Measurements from ENCODE around the gene IGSF22. TPM values are rescaled to one million over a fixed set of nuclear protein-coding genes. Genes with fewer than 3 reads are reported as not detected.
"Not testable (repeated sequence)": the region's sequence is repeated elsewhere in the genome, so short reads cannot be mapped to it uniquely, and the experiment has no call there.

Gene IGSF22
- total and polyA plus RNA-seq, 9 donors = 0.11 to 1.5 (median 1.0) TPM; not detected in 1

DNA sequence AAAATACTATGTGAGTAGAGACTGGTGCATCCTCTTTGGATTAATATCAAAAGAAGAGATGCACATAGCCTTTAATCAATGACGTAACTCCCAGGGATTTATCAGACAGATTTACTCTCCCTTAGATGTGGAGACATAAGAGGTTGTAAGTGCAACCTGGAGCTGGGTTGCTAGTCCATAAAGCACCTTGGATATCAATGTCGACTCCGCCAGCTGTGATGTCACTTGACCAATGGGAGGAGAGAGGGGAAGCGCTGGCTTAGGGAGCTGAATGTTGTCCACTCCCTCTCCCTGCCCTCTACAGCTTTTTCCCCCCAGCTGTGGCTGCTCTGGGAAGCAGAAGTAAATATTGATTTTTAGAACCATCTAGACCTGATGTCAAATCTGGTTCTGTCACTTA, 56.3 kb downstream of the IGSF22 start:
- Histone ChIP-seq H3K4me1 (ENCODE audit: insufficient read depth) (no peaks in the 10 kb centered on the region), H3K36me3 (no peaks in the 10 kb centered on the region), H3K27me3 (no peaks in the 10 kb centered on the region), H3K9me3 (no peaks in the 10 kb centered on the region), H3K27ac (no peak overlapping the region), H3K4me3 (no peak overlapping the region)
- DNase-seq = no peak
- TF ChIP-seq POLR2A (IDR thresholded peaks at IDR 0.05) = no peak
- TF ChIP-seq CTCF (IDR thresholded peaks at IDR 0.05) = no peak
- TF ChIP-seq EP300 (IDR thresholded peaks at IDR 0.05) = no peak
- 71 to 76% (median 74%) methylated on average over 4 of the region's 4 CpGs for WGBS, 3 donors
- intact Hi-C loops (cut with DNase I) = no loop called here

DNA sequence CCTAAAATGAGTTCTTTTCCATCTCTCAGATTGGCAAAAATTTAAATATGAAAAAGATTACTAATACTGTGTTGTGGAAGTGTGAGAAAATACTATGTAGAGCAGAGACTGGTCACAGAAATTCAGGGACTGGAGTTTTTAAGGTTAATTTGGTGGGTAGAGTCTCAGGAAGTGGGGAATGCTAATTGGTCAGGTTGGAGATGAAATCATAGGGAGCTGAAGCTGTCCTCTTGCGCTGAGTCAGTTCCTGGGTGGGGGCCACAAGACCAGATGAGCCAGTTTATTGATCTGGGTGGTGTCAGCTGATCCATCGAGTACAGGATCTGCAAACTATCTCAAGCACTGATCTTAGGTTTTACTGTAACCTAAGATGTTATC, 56.8 kb downstream of the IGSF22 start:
- DNase-seq = no peak
- intact Hi-C loops (cut with DNase I) = no loop called here
- 33 to 52% (median 40%) methylated on average over 2 of the region's 2 CpGs for WGBS, 3 donors
- TF ChIP-seq POLR2A (IDR thresholded peaks at IDR 0.05) (no peak), EP300 (IDR thresholded peaks at IDR 0.05) (no peak), CTCF (IDR thresholded peaks at IDR 0.05) (no peak)
- no peaks in the 10 kb centered on the region for H3K4me1 ChIP-seq (ENCODE audit: insufficient read depth)
- no peaks in the 10 kb centered on the region for H3K36me3 ChIP-seq
- H3K27me3 ChIP-seq = no peaks in the 10 kb centered on the region
- H3K9me3 ChIP-seq = no peaks in the 10 kb centered on the region
- no peak overlapping the region for H3K4me3 ChIP-seq
- no peak overlapping the region for H3K27ac ChIP-seq

- Histone ChIP-seq H3K4me3 (no peak overlapping the region), H3K36me3 (no peaks in the 10 kb centered on the region), H3K4me1 (ENCODE audit: insufficient read depth) (no peaks in the 10 kb centered on the region), H3K27me3 (no peaks in the 10 kb centered on the region), H3K9me3 (no peaks in the 10 kb centered on the region), H3K27ac (no peak overlapping the region)
- TF ChIP-seq POLR2A (IDR thresholded peaks at IDR 0.05) (no peak), CTCF (IDR thresholded peaks at IDR 0.05) (no peak), EP300 (IDR thresholded peaks at IDR 0.05) (no peak)
- WGBS, 3 donors = 85 to 90% (median 87%) methylated on average over 4 of the region's 4 CpGs
- DNase-seq = no peak
- intact Hi-C loops (cut with DNase I) = no loop called here
These were observed 57.9 kb downstream of the IGSF22 start for GRCh38 chr11:18668131-18668530.

GRCh38 chr11:18665353-18665872, 60.6 kb downstream of the IGSF22 start:
- H3K27me3 ChIP-seq; H3K4me3 ChIP-seq; H3K36me3 ChIP-seq; H3K9me3 ChIP-seq; intact Hi-C loops (cut with DNase I); DNase-seq; H3K4me1 ChIP-seq (ENCODE audit: insufficient read depth); H3K27ac ChIP-seq: not testable (repeated sequence)
- WGBS, 3 donors = 83 to 88% (median 85%) methylated on average over 10 of the region's 10 CpGs

DNA sequence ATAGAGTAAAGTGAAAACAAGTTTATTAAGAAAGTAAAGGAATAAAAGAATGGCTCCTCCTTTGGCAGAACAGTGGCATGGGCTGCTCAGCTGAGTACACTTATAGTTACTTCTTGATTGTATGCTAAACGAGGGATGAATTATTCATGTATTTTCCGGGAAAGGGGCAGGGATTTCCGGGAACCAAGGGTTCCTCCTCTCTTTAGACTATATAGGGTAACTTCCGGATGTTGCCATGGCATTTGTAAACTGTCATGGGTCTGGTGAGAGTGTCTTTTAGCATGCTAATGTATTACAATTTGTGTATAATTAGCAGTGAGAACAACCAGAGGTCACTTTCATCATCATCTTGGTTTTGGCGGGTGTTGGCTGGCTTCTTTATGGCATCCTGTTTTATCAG, 68.3 kb downstream of the IGSF22 start:
- DNase-seq = no peak

More for the DNA sequence above, 68.3 kb downstream of the IGSF22 start:
- Histone ChIP-seq H3K27ac (no peak overlapping the region), H3K9me3 (peaks cover 0 to 6% of the 10 kb centered on the region in 2 donors), H3K4me3 (no peak overlapping the region), H3K36me3 (no peaks in the 10 kb centered on the region), H3K4me1 (ENCODE audit: insufficient read depth) (no peaks in the 10 kb centered on the region), H3K27me3 (no peaks in the 10 kb centered on the region)
- 87 to 91% (median 87%) methylated on average over 5 of the region's 5 CpGs for WGBS, 3 donors
- intact Hi-C loops (cut with DNase I) = no loop called here
- TF ChIP-seq POLR2A (IDR thresholded peaks at IDR 0.05) (no peak), EP300 (IDR thresholded peaks at IDR 0.05) (no peak), CTCF (IDR thresholded peaks at IDR 0.05) (no peak)

Other genes starting within 250 kb of the IGSF22 start
- gene TSG101, start 199.2 kb downstream of the IGSF22 start, total RNA-seq = 100 to 1,000 TPM in 1 of 7 donors, 10 to 100 TPM in 6; 36.2 to 105 (median 45.9) TPM
- gene TSG101, start 199.2 kb downstream of the IGSF22 start, polyA plus RNA-seq = 100 to 1,000 TPM in 1 of 2 donors, 10 to 100 TPM in 1; 52.0 to 129 TPM
- gene UEVLD, start 137.5 kb downstream of the IGSF22 start, total RNA-seq = 10 to 100 TPM; 14.9 to 22.9 (median 16.9) TPM
- 10 to 100 TPM in 1 of 2 donors, 1 to 10 TPM in 1; 7.0 to 12.3 TPM for gene UEVLD, start 137.5 kb downstream of the IGSF22 start, polyA plus RNA-seq
- 1 to 10 TPM in 5 of 7 donors, not detected in 2; 2.7 to 4.6 (median 3.6) TPM for gene MISFA, start 126.4 kb downstream of the IGSF22 start, total RNA-seq
- 1 to 10 TPM in 1 of 2 donors, under 1 TPM in 1; 0.79 to 2.5 TPM for gene MISFA, start 126.4 kb downstream of the IGSF22 start, polyA plus RNA-seq
- 10 to 100 TPM; 14.0 to 24.9 (median 19.0) TPM for gene SPTY2D1, start 91.8 kb downstream of the IGSF22 start, total RNA-seq
- 10 to 100 TPM in 1 of 2 donors, 1 to 10 TPM in 1; 8.2 to 25.2 TPM for gene SPTY2D1, start 91.8 kb downstream of the IGSF22 start, polyA plus RNA-seq
- gene TMEM86A, start 27.4 kb downstream of the IGSF22 start, total RNA-seq = 10 to 100 TPM in 5 of 7 donors, 1 to 10 TPM in 2; 8.4 to 18.2 (median 14.9) TPM
- 10 to 100 TPM; 10.2 to 11.5 TPM for gene TMEM86A, start 27.4 kb downstream of the IGSF22 start, polyA plus RNA-seq
- gene PTPN5, start 65.6 kb upstream of the IGSF22 start, total RNA-seq = 1 to 10 TPM in 3 of 7 donors, under 1 TPM in 4; 0.43 to 9.5 (median 0.68) TPM
- 1 to 10 TPM; 1.5 to 2.7 TPM for gene PTPN5, start 65.6 kb upstream of the IGSF22 start, polyA plus RNA-seq
- not detected for gene MRGPRX1, start 213.2 kb upstream of the IGSF22 start, total RNA-seq
- gene MRGPRX1, start 213.2 kb upstream of the IGSF22 start, polyA plus RNA-seq = not detected

Data from ovary (tissue), 9 donors.